RWPE2 (cell line): ENCODE results near the gene USP15.

Source experiments
- ATAC-seq: fragments of 200-7000 bp; cut with Tn5 transposase; 3 replicates; pipeline ENCODE4 v1.9.1; 2021; ENCODE audit warnings: low read depth
- DNase-seq: peaks from one replicate; pipeline ENCODE4 v3.0.0-alpha.2; 2020; ENCODE audit warnings: low spot score
- H3K27ac ChIP-seq: fragments of 450-650 bp; 2 replicates; pipeline ENCODE4 v1.5.1; 2017; ENCODE audit warnings: mild to moderate bottlenecking; ENCODE audit not compliant: poor library complexity, severe bottlenecking
- H3K27me3 ChIP-seq: fragments of 250-450 bp; sonication (Bioruptor Pico); 2 replicates; pipeline ENCODE4 v1.5.1; 2021; ENCODE audit warnings: mild to moderate bottlenecking, moderate library complexity; ENCODE audit not compliant: insufficient read depth, poor library complexity, severe bottlenecking
- H3K36me3 ChIP-seq: fragments of 250-450 bp; sonication (Bioruptor Pico); 2 replicates; pipeline ENCODE4 v1.5.1; 2020; ENCODE audit warnings: low read depth, mild to moderate bottlenecking, moderate library complexity
- H3K4me1 ChIP-seq: fragments of 250-450 bp; sonication (Bioruptor Pico); 2 replicates; pipeline ENCODE4 v1.5.1; 2021; ENCODE audit warnings: mild to moderate bottlenecking, moderate library complexity; ENCODE audit not compliant: insufficient read depth, poor library complexity, severe bottlenecking
- H3K4me3 ChIP-seq: fragments of 250-450 bp; sonication (Bioruptor Pico); 2 replicates; pipeline ENCODE4 v1.5.1; 2021; ENCODE audit warnings: mild to moderate bottlenecking, moderate library complexity; ENCODE audit not compliant: severe bottlenecking
- H3K9me3 ChIP-seq: fragments of 250-450 bp; sonication (Bioruptor Pico); 2 replicates; pipeline ENCODE4 v1.5.1; 2021; ENCODE audit warnings: mild to moderate bottlenecking, moderate library complexity; ENCODE audit not compliant: severe bottlenecking
- CTCF ChIP-seq: fragments of 450-650 bp; IDR thresholded peaks from one replicate; pipeline ENCODE4 v1.5.1; 2017; ENCODE audit warnings: mild to moderate bottlenecking, moderate library complexity; ENCODE audit not compliant: poor library complexity, severe bottlenecking

USP15 gene

GRCh38 chr12:62270384-62270783 is 10.2 kb downstream of the USP15 start:
- Histone ChIP-seq H3K27ac (no peak overlapping the region), H3K4me3 (no peak overlapping the region), H3K9me3 (no peaks in the 10 kb centered on the region), H3K27me3 (no peaks in the 10 kb centered on the region), H3K4me1 (peaks cover 21% of the 10 kb centered on the region), H3K36me3 (no peaks in the 10 kb centered on the region; the same call in 1 of the 2 replicates)
- DNase-seq (no peak), ATAC-seq (no peak)
- TF ChIP-seq CTCF, result no peak

GRCh38 chr12:62270872-62271271 is 10.7 kb downstream of the USP15 start:
- ATAC-seq, result no peak

GRCh38 chr12:62272936-62273552 is 12.8 kb downstream of the USP15 start:
- Histone ChIP-seq H3K4me3 (no peak overlapping the region), H3K27me3 (no peaks in the 10 kb centered on the region), H3K4me1 (peaks cover 24% of the 10 kb centered on the region), H3K9me3 (no peaks in the 10 kb centered on the region), H3K36me3 (peaks cover 2% of the 10 kb centered on the region), H3K27ac (no peak overlapping the region)
- DNase-seq, result no peak
- no peak for TF ChIP-seq CTCF
- no peak for ATAC-seq

More at GRCh38 chr12:62270872-62271271, 10.7 kb downstream of the USP15 start:
- Histone ChIP-seq H3K27me3 (no peaks in the 10 kb centered on the region), H3K36me3 (no peaks in the 10 kb centered on the region; the same call in 1 of the 2 replicates), H3K4me1 (peaks cover 24% of the 10 kb centered on the region), H3K4me3 (no peak overlapping the region), H3K27ac (no peak overlapping the region), H3K9me3 (no peaks in the 10 kb centered on the region)
- DNase-seq, result no peak
- no peak for TF ChIP-seq CTCF

- peaks cover 4% of the 10 kb centered on the region for H3K36me3 ChIP-seq
- H3K4me3 ChIP-seq, result no peak overlapping the region
- DNase-seq, result no peak
- no peaks in the 10 kb centered on the region for H3K27me3 ChIP-seq
- H3K4me1 ChIP-seq, result peaks cover 16% of the 10 kb centered on the region
- no peak overlapping the region for H3K27ac ChIP-seq
- ATAC-seq, result no peak
- no peak for TF ChIP-seq CTCF
- no peaks in the 10 kb centered on the region for H3K9me3 ChIP-seq
Observed at GRCh38 chr12:62273724-62274380, 13.6 kb downstream of the USP15 start.

- H3K4me3 ChIP-seq, result no peak overlapping the region
- no peak overlapping the region for H3K27ac ChIP-seq
- no peak for TF ChIP-seq CTCF
- ATAC-seq (no peak), DNase-seq (no peak)
- H3K36me3 ChIP-seq, result peaks cover 8% of the 10 kb centered on the region; the same call in 1 of the 2 replicates
- H3K9me3 ChIP-seq, result no peaks in the 10 kb centered on the region
- H3K27me3 ChIP-seq, result no peaks in the 10 kb centered on the region
- H3K4me1 ChIP-seq, result peaks cover 7% of the 10 kb centered on the region
Observed at GRCh38 chr12:62278022-62278421, 17.8 kb downstream of the USP15 start.
